Hematopoietic multipotent progenitor cell (in vitro differentiated cells): ENCODE results near the gene C1orf105. TPM values are rescaled to one million over a fixed set of nuclear protein-coding genes. Genes with fewer than 3 reads are reported as not detected.
"Not testable (repeated sequence)": the region's sequence is repeated elsewhere in the genome, so short reads cannot be mapped to it uniquely, and the experiment has no call there.

Source experiments
- DNase-seq, 3 donors: peaks; one replicate each; pipeline ENCODE4 v3.0.0-alpha.2; 2011 to 2015; ENCODE audit warnings: low read depth in 2 of 3, low spot score in 2 of 3
- total RNA-seq: library from RNA; depleted of rRNA; stranded (reverse); fragments of >200 nt; gene quantifications from one replicate; pipeline ENCODE4 v1.2.3, GENCODE V29; 2012

C1orf105 gene
- total RNA-seq, 1 donor: not detected

- no peak for DNase-seq
Measured at GRCh38 chr1:172423336-172423735, 2.9 kb downstream of the C1orf105 start.

GRCh38 chr1:172425339-172425738 is 4.9 kb downstream of the C1orf105 start:
- no peak for DNase-seq

- DNase-seq: no peak
Measured at GRCh38 chr1:172427191-172427590, 6.7 kb downstream of the C1orf105 start.

GRCh38 chr1:172429331-172430127 is 9.0 kb downstream of the C1orf105 start:
- DNase-seq: peak in 2 of 3 donors; percentile 68 to 84

- DNase-seq: no peak
Measured at GRCh38 chr1:172430128-172430454, 9.6 kb downstream of the C1orf105 start.

- no peak for DNase-seq
Measured at GRCh38 chr1:172431204-172431603, 10.7 kb downstream of the C1orf105 start.

GRCh38 chr1:172431721-172432192 is 11.3 kb downstream of the C1orf105 start:
- no peak for DNase-seq

GRCh38 chr1:172437183-172437582 is 16.7 kb downstream of the C1orf105 start:
- not testable (repeated sequence) for DNase-seq

GRCh38 chr1:172442404-172442803 is 21.9 kb downstream of the C1orf105 start:
- DNase-seq: no peak

- no peak for DNase-seq
Measured at GRCh38 chr1:172442843-172443565, 22.5 kb downstream of the C1orf105 start.

GRCh38 chr1:172443666-172444453 is 23.4 kb downstream of the C1orf105 start, which contains the start of gene PIGC:
TSS of gene PIGC (minus strand) at chr1:172444069. CDS start at chr1:172442622, 1,447 bp downstream.
- peak; percentile 78 to 91 (median 88) for DNase-seq

- no peak for DNase-seq
Measured at GRCh38 chr1:172446547-172446946, 26.1 kb downstream of the C1orf105 start.

GRCh38 chr1:172447641-172448040 is 27.2 kb downstream of the C1orf105 start:
- no peak for DNase-seq

- no peak for DNase-seq
Measured at GRCh38 chr1:172448995-172449584, 28.6 kb downstream of the C1orf105 start.

GRCh38 chr1:172449585-172450523 is 29.4 kb downstream of the C1orf105 start:
- DNase-seq: peak in 2 of 3 donors; percentile 46 to 65

GRCh38 chr1:172450524-172450885 is 30.0 kb downstream of the C1orf105 start:
- no peak for DNase-seq

- DNase-seq: no peak
Measured at GRCh38 chr1:172451002-172451443, 30.5 kb downstream of the C1orf105 start.

- no peak for DNase-seq
Measured at GRCh38 chr1:172452536-172453152, 32.2 kb downstream of the C1orf105 start.

- no peak for DNase-seq
Measured at GRCh38 chr1:172453153-172453545, 32.7 kb downstream of the C1orf105 start.
